Ovary (tissue), 9 donors: ENCODE data around the gene LAMA2. TPM values are rescaled to one million over a fixed set of nuclear protein-coding genes. Genes with fewer than 3 reads are reported as not detected.

Experiments
- DNase-seq, 5 donors: peaks; one replicate each; pipeline ENCODE4 v3.0.0-alpha.2; 2019 to 2020
- H3K27ac ChIP-seq, 2 donors: fragments of 200-600 bp; one replicate each; pipeline versions ENCODE4 v1.5.1 to v1.8.0; 2019 to 2022
- H3K27me3 ChIP-seq: fragments of 200-600 bp; one replicate; pipeline ENCODE4 v1.8.0; 2022
- H3K36me3 ChIP-seq: fragments of 200-600 bp; sonication (generic); one replicate; pipeline ENCODE4 v1.5.1; 2019
- H3K4me1 ChIP-seq: one replicate; pipeline ENCODE4 v1.8.1; 2013; ENCODE audit warnings: mild to moderate bottlenecking, moderate library complexity; ENCODE audit not compliant: insufficient read depth
- H3K4me3 ChIP-seq: fragments of 200-600 bp; sonication (generic); one replicate; pipeline ENCODE4 v1.5.1; 2017
- H3K9me3 ChIP-seq, 2 donors: fragments of 200-600 bp in 1 of 2; sonication (generic) in 1 of 2; one replicate each; pipeline versions ENCODE4 v1.5.1 to v1.8.1; 2013 to 2019; ENCODE audit warnings: mild to moderate bottlenecking in 1 of 2, moderate library complexity in 1 of 2
- CTCF ChIP-seq, 3 donors: fragments of 450-650 bp in 2 of 3; fragments of 200-600 bp in 1 of 3; IDR thresholded peaks; one replicate each; pipeline versions ENCODE4 v1.5.1 to v1.8.0; 2016 to 2022; ENCODE audit warnings: antibody characterized with exemption in 3 of 3, mild to moderate bottlenecking in 1 of 3
- EP300 ChIP-seq: sonication (generic); formaldehyde crosslinking; IDR thresholded peaks from one replicate; pipeline ENCODE4 v1.6.1; 2017; ENCODE audit warnings: antibody characterized with exemption
- POLR2A ChIP-seq: fragments of 450-650 bp; IDR thresholded peaks from one replicate; pipeline ENCODE4 v1.6.1; 2017; ENCODE audit warnings: antibody characterized with exemption, mild to moderate bottlenecking, moderate library complexity
- WGBS, 3 donors: extraction: QIAGEN DNeasy Blood & Tissue Kit in 1 of 3; methylation state at CpG; one replicate each; pipeline versions ENCODE4 v1.1.5 to v1.1.7; 2013 to 2017; 5-methylcytosine and 5-hydroxymethylcytosine counted together
- intact Hi-C, 4 donors: fragments of 100-400 bp; cut with DNase I; formaldehyde crosslinking; loops; one replicate each; pipeline versions ENCODE4 v1.11.0 to v1.15.1; 2022 to 2023
- polyA plus RNA-seq, 2 donors: library from polyadenylated mRNA; stranded (reverse); fragments of 200-250 nt in 1 of 2; fragments of 350-450 nt in 1 of 2; fragmentation: Illumina TruSeq in 1 of 2; extraction: RNeasy Lipid Tissue Mini Kit (QIAGEN cat#74804) in 1 of 2; gene quantifications; one replicate each; pipeline ENCODE4 v1.2.3, GENCODE V29; 2013 to 2014
- total RNA-seq, 7 donors: library from RNA; depleted of rRNA in 2 of 7; stranded (reverse); fragments of >200 nt in 2 of 7; fragmentation: NEBNext Ultra II Directional in 3 of 7; extraction: Animal tissue kit (Norgen Biotek cat#: 25700) in 3 of 7; gene quantifications; one replicate each; pipeline versions ENCODE4 v1.1.0 to v1.2.4, GENCODE V29; 2016 to 2023
- donor health status: DM: no; HTN: no; CAD: no; lungs with moderate emphysema.
- donor health status: DM: no; HTN: no; CAD: no.
- donor health status: Bipolar disorder and iron deficiency.
- donor health status: DM: yes; HTN: yes; CAD: no.
- donor health status: DM: no; HTN: no; CAD: no.
- donor health status: DM: yes; HTN: yes; CAD: no.

LAMA2 gene
- total and polyA plus RNA-seq, 9 donors: 42.5 to 226 (median 121) TPM

- no peak overlapping the region for H3K4me3 ChIP-seq
- H3K36me3 ChIP-seq: no peaks in the 10 kb centered on the region
- no peaks in the 10 kb centered on the region for H3K9me3 ChIP-seq
- no peak for DNase-seq
- intact Hi-C loops: no loop called here
- TF ChIP-seq POLR2A: no peak
- TF ChIP-seq CTCF (IDR thresholded peaks at IDR 0.05): no peak
- no peak for TF ChIP-seq EP300
- H3K4me1 ChIP-seq: no peaks in the 10 kb centered on the region
- no peak overlapping the region for H3K27ac ChIP-seq
- 68 to 91% (median 91%) methylated on average over 2 of the region's 2 CpGs for WGBS, 3 donors
- no peaks in the 10 kb centered on the region for H3K27me3 ChIP-seq
Observed at GRCh38 chr6:129429956-129430355, 547.0 kb downstream of the LAMA2 start.

- H3K9me3 ChIP-seq: no peaks in the 10 kb centered on the region
- H3K4me3 ChIP-seq: no peak overlapping the region
- H3K27ac ChIP-seq: no peak overlapping the region
- no peak for DNase-seq
- 94 to 100% (median 96%) methylated on average over 1 of the region's 1 CpG for WGBS, 3 donors
- intact Hi-C loops: no loop called here
- H3K27me3 ChIP-seq: no peaks in the 10 kb centered on the region
- H3K36me3 ChIP-seq: no peaks in the 10 kb centered on the region
- TF ChIP-seq CTCF (IDR thresholded peaks at IDR 0.05): no peak
- no peak for TF ChIP-seq EP300
- no peak for TF ChIP-seq POLR2A
- H3K4me1 ChIP-seq: no peaks in the 10 kb centered on the region
Observed at GRCh38 chr6:129432738-129433137, 549.8 kb downstream of the LAMA2 start.

GRCh38 chr6:129434091-129434490, 551.2 kb downstream of the LAMA2 start:
- H3K9me3 ChIP-seq: no peaks in the 10 kb centered on the region
- TF ChIP-seq CTCF (IDR thresholded peaks at IDR 0.05): no peak
- TF ChIP-seq POLR2A: no peak
- TF ChIP-seq EP300: no peak
- no peak overlapping the region for H3K27ac ChIP-seq
- WGBS, 3 donors: 86 to 94% (median 89%) methylated on average over 3 of the region's 3 CpGs
- H3K36me3 ChIP-seq: no peaks in the 10 kb centered on the region
- no peak for DNase-seq
- no peak overlapping the region for H3K4me3 ChIP-seq
- H3K27me3 ChIP-seq: no peaks in the 10 kb centered on the region
- intact Hi-C loops: no loop called here
- no peaks in the 10 kb centered on the region for H3K4me1 ChIP-seq

GRCh38 chr6:129440691-129441090, 557.8 kb downstream of the LAMA2 start:
- H3K36me3 ChIP-seq: no peaks in the 10 kb centered on the region
- DNase-seq: no peak
- intact Hi-C loops: no loop called here
- no peak overlapping the region for H3K4me3 ChIP-seq
- H3K27me3 ChIP-seq: no peaks in the 10 kb centered on the region
- 42 to 59% (median 51%) methylated on average over 8 of the region's 8 CpGs for WGBS, 3 donors
- no peak for TF ChIP-seq CTCF (IDR thresholded peaks at IDR 0.05)
- TF ChIP-seq POLR2A: no peak
- TF ChIP-seq EP300: no peak
- no peaks in the 10 kb centered on the region for H3K4me1 ChIP-seq
- no peak overlapping the region for H3K27ac ChIP-seq
- no peaks in the 10 kb centered on the region for H3K9me3 ChIP-seq

GRCh38 chr6:129444683-129445082, 561.7 kb downstream of the LAMA2 start:
- H3K27ac ChIP-seq: no peak overlapping the region
- DNase-seq: no peak
- intact Hi-C loops: no loop called here

More at GRCh38 chr6:129444683-129445082, 561.7 kb downstream of the LAMA2 start:
- Histone ChIP-seq H3K4me3 (no peak overlapping the region), H3K9me3 (no peaks in the 10 kb centered on the region), H3K4me1 (no peaks in the 10 kb centered on the region), H3K36me3 (no peaks in the 10 kb centered on the region), H3K27me3 (no peaks in the 10 kb centered on the region)
- TF ChIP-seq CTCF (IDR thresholded peaks at IDR 0.05) (no peak), POLR2A (no peak), EP300 (no peak)
- 84 to 86% (median 85%) methylated on average over 3 of the region's 3 CpGs for WGBS, 3 donors
